Transverse colon (tissue), 4 donors: ENCODE results near the gene NMB.

Experiments
- EP300 ChIP-seq: sonication (generic); formaldehyde crosslinking; IDR thresholded peaks from one replicate; pipeline ENCODE4 v1.6.1; 2017; ENCODE audit warnings: antibody characterized with exemption, low read depth
- POLR2A ChIP-seq: fragments of 450-650 bp; IDR thresholded peaks from one replicate; pipeline ENCODE4 v1.6.1; 2016; ENCODE audit warnings: antibody characterized with exemption, mild to moderate bottlenecking, moderate library complexity
- POLR2AphosphoS5 ChIP-seq, 3 donors: sonication (generic); formaldehyde crosslinking; IDR thresholded peaks; one replicate each; pipeline ENCODE4 v1.6.1; 2016; ENCODE audit warnings: antibody characterized with exemption in 3 of 3
- TF ChIP-seq, protein P1 (sequence below), 5 experiments: fragments of 200-600 bp in 3 of 5; fragments of 450-650 bp in 2 of 5; sonication (generic) in 3 of 5; IDR thresholded peaks; 1 replicate in 2 of 5; 2 replicates in 3 of 5; pipeline ENCODE4 v1.5.1; 2016 to 2017; ENCODE audit warnings: antibody characterized with exemption in 5 of 5, inconsistent platforms in 3 of 5, mild to moderate bottlenecking in 2 of 5, moderate library complexity in 1 of 5

DNA sequence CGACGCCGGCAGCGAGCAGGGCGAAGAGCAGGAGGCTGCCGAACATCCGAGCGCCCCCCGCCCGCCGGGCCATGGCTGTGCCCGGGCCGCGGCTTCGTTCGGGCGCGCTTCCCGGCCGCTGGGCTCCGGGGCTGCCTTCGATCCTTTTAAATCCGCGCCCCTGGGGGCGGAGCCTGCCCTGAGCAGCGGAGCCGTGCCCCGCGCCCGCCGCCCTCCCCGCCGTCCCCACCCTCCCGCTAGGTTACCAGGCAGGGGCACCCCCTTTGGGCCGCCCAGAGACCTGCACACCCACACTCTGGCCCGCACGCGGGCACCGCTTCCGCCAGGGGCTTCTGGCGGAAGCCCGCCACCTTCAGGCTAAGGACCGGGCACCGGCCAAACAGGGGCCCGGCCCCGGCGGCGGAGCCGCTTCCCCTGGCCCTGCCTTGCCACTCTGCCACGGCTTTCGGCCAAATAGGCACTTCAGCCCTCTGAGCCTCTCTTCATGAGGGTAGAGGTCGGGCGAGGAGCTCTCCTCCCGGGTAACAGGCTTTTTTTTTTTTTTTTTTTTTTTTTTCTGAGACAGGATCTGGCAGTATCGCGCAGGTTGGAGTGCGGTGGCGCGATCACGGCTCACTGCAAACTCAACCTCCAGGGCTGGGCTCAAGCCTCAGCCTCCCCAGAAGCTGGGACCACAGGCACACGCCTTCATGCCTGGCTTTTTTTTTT is at the start of gene NMB:
- TF ChIP-seq, protein P1, sequence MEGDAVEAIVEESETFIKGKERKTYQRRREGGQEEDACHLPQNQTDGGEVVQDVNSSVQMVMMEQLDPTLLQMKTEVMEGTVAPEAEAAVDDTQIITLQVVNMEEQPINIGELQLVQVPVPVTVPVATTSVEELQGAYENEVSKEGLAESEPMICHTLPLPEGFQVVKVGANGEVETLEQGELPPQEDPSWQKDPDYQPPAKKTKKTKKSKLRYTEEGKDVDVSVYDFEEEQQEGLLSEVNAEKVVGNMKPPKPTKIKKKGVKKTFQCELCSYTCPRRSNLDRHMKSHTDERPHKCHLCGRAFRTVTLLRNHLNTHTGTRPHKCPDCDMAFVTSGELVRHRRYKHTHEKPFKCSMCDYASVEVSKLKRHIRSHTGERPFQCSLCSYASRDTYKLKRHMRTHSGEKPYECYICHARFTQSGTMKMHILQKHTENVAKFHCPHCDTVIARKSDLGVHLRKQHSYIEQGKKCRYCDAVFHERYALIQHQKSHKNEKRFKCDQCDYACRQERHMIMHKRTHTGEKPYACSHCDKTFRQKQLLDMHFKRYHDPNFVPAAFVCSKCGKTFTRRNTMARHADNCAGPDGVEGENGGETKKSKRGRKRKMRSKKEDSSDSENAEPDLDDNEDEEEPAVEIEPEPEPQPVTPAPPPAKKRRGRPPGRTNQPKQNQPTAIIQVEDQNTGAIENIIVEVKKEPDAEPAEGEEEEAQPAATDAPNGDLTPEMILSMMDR (IDR thresholded peaks at IDR 0.05), result peak; percentile 61 to 76 (median 72)
- TF ChIP-seq EP300 (no peak), POLR2A (peak; percentile 9), POLR2AphosphoS5 (IDR thresholded peaks at IDR 0.05) (peak in 1 of 3 donors; percentile 9)
